Endodermal cell (in vitro differentiated cells): Measurements from ENCODE around the gene TTC39C. TPM values are rescaled to one million over a fixed set of nuclear protein-coding genes. Genes with fewer than 3 reads are reported as not detected.
"Not testable (repeated sequence)": the region's sequence is repeated elsewhere in the genome, so short reads cannot be mapped to it uniquely, and the experiment has no call there.

Experiments used
- DNase-seq: peaks from one replicate; pipeline ENCODE4 v3.0.0-alpha.2; 2017
- H3K27ac ChIP-seq: 2 replicates; pipeline ENCODE4 v1.5.1; 2013; ENCODE audit warnings: mild to moderate bottlenecking, low read depth, low read length, moderate library complexity
- H3K27me3 ChIP-seq: 2 replicates; pipeline ENCODE4 v1.6.1; 2013; ENCODE audit warnings: mild to moderate bottlenecking, low read length, moderate library complexity; ENCODE audit not compliant: insufficient read depth, control insufficient read depth, poor library complexity, severe bottlenecking
- H3K36me3 ChIP-seq: 2 replicates; pipeline ENCODE4 v1.7.0; 2013; ENCODE audit warnings: mild to moderate bottlenecking, low read length, moderate library complexity; ENCODE audit not compliant: control insufficient read depth, insufficient read depth
- H3K4me1 ChIP-seq: one replicate; pipeline ENCODE4 v1.7.0; 2013; ENCODE audit warnings: low read length; ENCODE audit not compliant: control insufficient read depth, insufficient read depth
- H3K4me3 ChIP-seq: 2 replicates; pipeline ENCODE4 v1.5.1; 2013; ENCODE audit warnings: mild to moderate bottlenecking, low read length, moderate library complexity
- H3K9ac ChIP-seq: 2 replicates; pipeline ENCODE4 v1.6.1; 2013; ENCODE audit warnings: mild to moderate bottlenecking, low read length, moderate library complexity; ENCODE audit not compliant: poor library complexity, severe bottlenecking; ENCODE audit errors: extremely low read depth
- H3K9me3 ChIP-seq: 2 replicates; pipeline ENCODE4 v1.6.1; 2013; ENCODE audit warnings: mild to moderate bottlenecking, low read length, moderate library complexity; ENCODE audit not compliant: control insufficient read depth
- H3K27ac Mint-ChIP-seq: 2 replicates; pipeline ENCODE4 v1.8.0; 2020; ENCODE audit warnings: mixed read lengths
- H3K27me3 Mint-ChIP-seq: 2 replicates; pipeline ENCODE4 v1.8.0; 2021; ENCODE audit warnings: mild to moderate bottlenecking, mixed read lengths; ENCODE audit not compliant: insufficient read depth
- H3K36me3 Mint-ChIP-seq: 2 replicates; pipeline ENCODE4 v1.8.0; 2020; ENCODE audit warnings: low read depth, mixed read lengths
- H3K4me1 Mint-ChIP-seq: 2 replicates; pipeline ENCODE4 v1.8.0; 2020; ENCODE audit warnings: mixed read lengths
- H3K4me3 Mint-ChIP-seq: 2 replicates; pipeline ENCODE4 v1.8.0; 2020; ENCODE audit warnings: mild to moderate bottlenecking, moderate library complexity, mixed read lengths
- H3K9me3 Mint-ChIP-seq: 2 replicates; pipeline ENCODE4 v1.8.0; 2020; ENCODE audit warnings: mild to moderate bottlenecking, mixed read lengths
- CTCF ChIP-seq: fragments of 200-600 bp; sonication (generic); conservative IDR thresholded peaks from 2 replicates; pipeline ENCODE4 v1.5.0; 2021; ENCODE audit warnings: antibody characterized with exemption, mild to moderate bottlenecking
- WGBS, 2 experiments: methylation state at CpG; one replicate each; pipeline versions ENCODE4 v1.1.5 to v1.1.7; 2013; ENCODE audit warnings: missing lambda C conversion rate in 2 of 2, mixed read lengths in 1 of 2; ENCODE audit not compliant: insufficient coverage in 1 of 2, insufficient read length in 1 of 2; 5-methylcytosine and 5-hydroxymethylcytosine counted together
- total RNA-seq, 2 donors: library from RNA; stranded (reverse); fragmentation: NEBNext Ultra II Directional in 1 of 2; extraction: Animal tissue kit (Norgen Biotek cat#: 25700) in 1 of 2; gene quantifications; 2 replicates in 1 of 2; 3 replicates in 1 of 2; pipeline ENCODE4 v1.2.1, GENCODE V29; 2021

TTC39C gene
- total RNA-seq, 2 donors from 2014 or later, result 14.0 to 19.7 TPM

- no peaks in the 10 kb centered on the region for H3K36me3 ChIP-seq
- TF ChIP-seq CTCF, result no peak
- no peak overlapping the region for H3K4me3 ChIP-seq
- no peak overlapping the region for H3K9ac ChIP-seq
- H3K9me3 ChIP-seq, result no peaks in the 10 kb centered on the region
- H3K4me1 Mint-ChIP-seq, result peaks cover 16% of the 10 kb centered on the region
- no peaks in the 10 kb centered on the region for H3K27me3 Mint-ChIP-seq
- H3K27me3 ChIP-seq, result no peaks in the 10 kb centered on the region
- H3K27ac ChIP-seq, result no peak overlapping the region
- H3K27ac Mint-ChIP-seq, result no peak overlapping the region
- no peak overlapping the region for H3K4me3 Mint-ChIP-seq
- H3K9me3 Mint-ChIP-seq, result peaks cover 4% of the 10 kb centered on the region
- peaks cover 2% of the 10 kb centered on the region for H3K4me1 ChIP-seq
- DNase-seq, result no peak
- H3K36me3 Mint-ChIP-seq, result peaks cover 15% of the 10 kb centered on the region
Observed at GRCh38 chr18:24073791-24074190, 59.2 kb downstream of the TTC39C start.

- not testable (repeated sequence) for H3K36me3 ChIP-seq, H3K27ac ChIP-seq, H3K9me3 Mint-ChIP-seq, H3K4me1 ChIP-seq, DNase-seq, H3K4me3 Mint-ChIP-seq, H3K27me3 ChIP-seq, H3K4me3 ChIP-seq, H3K9me3 ChIP-seq, H3K27ac Mint-ChIP-seq, H3K9ac ChIP-seq, H3K27me3 Mint-ChIP-seq
- Mint-ChIP-seq H3K36me3 (peaks cover 15% of the 10 kb centered on the region), H3K4me1 (peaks cover 16% of the 10 kb centered on the region)
- WGBS, 2 experiments, result 100% methylated on average over 2 to 3 of the region's 4 CpGs
Observed at GRCh38 chr18:24074757-24075156, 60.2 kb downstream of the TTC39C start.

DNA sequence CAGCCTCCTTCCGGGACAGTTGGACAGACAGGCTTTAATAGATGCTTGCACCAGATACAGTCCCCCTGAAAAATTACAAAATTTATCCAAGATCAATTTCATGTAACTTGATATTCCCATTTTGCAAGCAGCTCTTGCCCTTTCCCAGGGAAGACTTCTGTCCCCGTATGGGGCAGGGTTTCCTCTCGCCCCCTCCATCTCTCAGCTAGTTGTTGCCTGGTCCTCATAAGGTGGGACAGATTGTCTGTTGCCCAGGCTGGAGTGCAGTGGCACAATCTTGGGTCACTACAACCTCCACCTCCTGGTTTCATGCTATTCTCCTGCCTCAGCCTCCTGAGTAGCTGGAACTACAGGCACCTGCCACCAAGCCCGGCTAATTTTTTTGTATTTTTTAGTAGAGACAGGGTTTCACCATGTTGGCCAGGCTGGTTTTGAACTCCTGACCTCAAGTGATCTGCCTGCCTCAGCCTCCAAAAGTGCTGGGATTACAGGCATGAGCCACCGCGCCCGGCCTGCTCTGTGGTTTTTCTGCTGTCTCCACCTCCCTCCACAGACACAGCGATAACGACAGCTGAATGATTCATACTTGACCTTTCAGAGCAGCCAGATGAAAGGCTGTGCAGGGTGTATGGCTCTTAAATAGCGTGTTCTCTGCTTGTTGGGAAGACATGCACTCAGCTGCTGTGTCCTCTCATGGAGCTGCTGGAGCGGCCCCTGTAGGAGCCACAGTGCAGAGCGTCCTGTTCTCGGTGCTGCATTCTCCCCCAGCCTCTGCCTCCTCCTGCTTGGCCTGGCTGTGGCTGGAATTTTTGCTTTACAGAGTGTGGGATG is 61.4 kb downstream of the TTC39C start:
- Mint-ChIP-seq H3K4me1 (peaks cover 16% of the 10 kb centered on the region), H3K36me3 (peaks cover 15% of the 10 kb centered on the region), H3K4me3 (no peak overlapping the region), H3K9me3 (peaks cover 4% of the 10 kb centered on the region), H3K27ac (peak overlapping the region; percentile 70), H3K27me3 (no peaks in the 10 kb centered on the region)
- H3K36me3 ChIP-seq, result no peaks in the 10 kb centered on the region
- no peak overlapping the region for H3K4me3 ChIP-seq
- 78 to 81% methylated on average over 11 to 13 of the region's 13 CpGs for WGBS, 2 experiments
- H3K27me3 ChIP-seq, result no peaks in the 10 kb centered on the region
- no peak overlapping the region for H3K9ac ChIP-seq
- no peaks in the 10 kb centered on the region for H3K9me3 ChIP-seq
- H3K27ac ChIP-seq, result no peak overlapping the region
- peak; percentile 85 for DNase-seq
- peak; percentile 61 for TF ChIP-seq CTCF
- H3K4me1 ChIP-seq, result no peaks in the 10 kb centered on the region
